IPS DF 6.9 (cell line): ENCODE results near the gene C10orf71.

Experiments used
- DNase-seq: peaks from one replicate; pipeline ENCODE4 v3.0.0-alpha.2; 2013; ENCODE audit warnings: low read depth, low spot score
- H3K27ac ChIP-seq: one replicate; pipeline ENCODE4 v1.5.1; 2013; ENCODE audit warnings: low read length, control low read depth
- H3K27me3 ChIP-seq: 2 replicates; pipeline ENCODE4 v1.6.1; 2013; ENCODE audit warnings: mild to moderate bottlenecking, low read length; ENCODE audit not compliant: control insufficient read depth, insufficient read depth
- H3K36me3 ChIP-seq: 2 replicates; pipeline ENCODE4 v1.6.1; 2013; ENCODE audit warnings: low read length; ENCODE audit not compliant: control insufficient read depth, insufficient read depth
- H3K4me1 ChIP-seq: 2 replicates; pipeline ENCODE4 v1.6.1; 2013; ENCODE audit warnings: low read length; ENCODE audit not compliant: control insufficient read depth, insufficient read depth
- H3K4me3 ChIP-seq: 2 replicates; pipeline ENCODE4 v1.5.1; 2013; ENCODE audit warnings: mild to moderate bottlenecking, low read length
- H3K9me3 ChIP-seq: 2 replicates; pipeline ENCODE4 v1.6.1; 2013; ENCODE audit warnings: low read length, inconsistent platforms; ENCODE audit not compliant: control insufficient read depth, insufficient read depth
- WGBS: extraction: QIAGEN DNeasy Blood & Tissue Kit; methylation state at CpG from one replicate; pipeline ENCODE4 v1.1.7; 2013; ENCODE audit warnings: mixed read lengths, missing lambda C conversion rate; ENCODE audit not compliant: insufficient read length, insufficient coverage; 5-methylcytosine and 5-hydroxymethylcytosine counted together

Gene C10orf71

DNA sequence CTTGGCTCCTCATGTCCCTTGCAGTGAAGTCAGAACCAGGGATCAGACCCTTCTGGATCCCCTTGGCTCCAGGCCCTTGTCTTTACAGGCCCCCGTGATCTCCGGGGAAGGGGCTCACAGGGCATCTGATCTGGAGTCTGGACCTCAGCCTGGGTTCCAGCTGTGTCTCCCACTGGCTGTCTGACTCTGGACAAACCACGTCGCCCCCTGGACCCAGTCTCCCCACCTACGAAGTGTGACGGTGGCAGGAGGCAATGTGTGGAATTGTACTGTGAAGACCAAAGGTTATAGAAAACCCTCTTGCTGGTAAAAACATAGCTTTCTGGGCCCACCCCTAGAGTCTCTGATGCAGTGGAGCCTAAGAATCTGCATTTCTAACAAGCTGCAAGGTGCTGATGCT lies 15.5 kb upstream of the C10orf71 start:
- no peaks in the 10 kb centered on the region for H3K9me3 ChIP-seq
- H3K27me3 ChIP-seq: no peaks in the 10 kb centered on the region
- H3K4me1 ChIP-seq: no peaks in the 10 kb centered on the region
- WGBS: no CpG with 5 or more reads among the region's 6 CpGs
- no peak for DNase-seq
- H3K27ac ChIP-seq: no peak overlapping the region
- no peaks in the 10 kb centered on the region for H3K36me3 ChIP-seq
- no peak overlapping the region for H3K4me3 ChIP-seq

DNA sequence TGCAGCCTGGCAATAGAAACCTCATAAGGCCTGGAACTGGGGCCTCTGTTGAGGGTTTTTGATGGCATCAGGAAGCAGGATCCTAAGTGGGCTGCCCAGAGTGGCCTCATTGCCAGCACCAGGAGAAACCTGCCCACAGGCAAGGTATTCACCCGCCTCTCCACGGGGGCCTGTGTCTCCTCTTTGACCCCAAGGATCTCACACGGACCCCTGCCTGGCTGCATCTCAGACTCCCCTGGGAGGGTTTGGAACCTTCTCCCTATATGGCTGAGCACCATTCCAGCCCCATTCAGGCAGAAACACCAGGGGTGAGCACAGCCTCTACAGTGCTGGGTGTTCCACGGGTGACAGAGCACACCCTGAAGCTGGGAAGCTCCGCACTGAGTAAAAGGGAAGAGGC lies 14.6 kb upstream of the C10orf71 start:
- Histone ChIP-seq H3K36me3 (no peaks in the 10 kb centered on the region), H3K27ac (no peak overlapping the region), H3K9me3 (no peaks in the 10 kb centered on the region), H3K4me1 (no peaks in the 10 kb centered on the region), H3K27me3 (no peaks in the 10 kb centered on the region), H3K4me3 (no peak overlapping the region)
- DNase-seq: no peak
- WGBS: no CpG with 5 or more reads among the region's 5 CpGs

DNA sequence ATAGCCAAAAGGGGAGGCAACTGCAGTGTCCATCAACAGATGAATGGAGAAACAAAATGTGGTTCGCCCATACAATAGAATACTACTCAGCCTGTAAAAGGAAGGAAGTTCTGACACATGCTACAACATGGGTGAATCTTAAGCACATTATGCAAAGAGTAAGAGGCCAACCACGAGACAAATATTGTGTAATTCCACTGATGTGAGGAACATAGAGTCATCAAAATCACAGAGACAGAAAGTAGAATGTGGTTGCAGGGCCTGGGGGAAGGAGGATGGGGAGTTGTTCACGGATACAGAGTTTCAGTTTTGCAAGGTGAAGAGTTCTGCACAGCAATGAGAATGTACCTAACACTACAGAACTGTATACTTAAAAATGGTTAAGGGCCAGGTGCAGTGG lies 13.7 kb upstream of the C10orf71 start:
- no peaks in the 10 kb centered on the region for H3K36me3 ChIP-seq
- no CpG with 5 or more reads among the region's 3 CpGs for WGBS
- H3K27ac ChIP-seq: no peak overlapping the region
- H3K9me3 ChIP-seq: no peaks in the 10 kb centered on the region
- H3K4me1 ChIP-seq: no peaks in the 10 kb centered on the region
- DNase-seq: no peak
- H3K27me3 ChIP-seq: no peaks in the 10 kb centered on the region
- H3K4me3 ChIP-seq: no peak overlapping the region

DNA sequence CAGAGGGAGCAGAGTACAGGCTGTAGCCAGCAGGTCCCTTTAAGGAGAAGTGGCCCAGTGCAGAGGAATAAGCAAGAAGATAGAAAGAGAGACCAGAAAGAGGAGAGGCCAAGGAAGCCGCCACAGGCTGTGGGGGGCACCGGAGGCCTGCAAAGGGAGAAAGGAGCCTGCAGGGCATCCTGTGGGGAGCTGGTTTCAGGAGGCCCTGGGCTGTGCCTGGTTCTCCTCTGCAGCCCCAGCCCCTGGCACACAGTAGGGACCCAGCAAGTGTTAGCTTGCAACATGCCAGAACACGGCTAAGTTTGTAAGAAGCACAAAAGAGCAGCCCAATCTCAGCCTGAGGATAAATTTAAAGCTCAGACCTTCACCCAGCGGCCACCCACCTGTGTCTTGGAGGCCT lies 12.3 kb upstream of the C10orf71 start:
- Histone ChIP-seq H3K4me1 (no peaks in the 10 kb centered on the region), H3K9me3 (no peaks in the 10 kb centered on the region), H3K4me3 (no peak overlapping the region), H3K27me3 (no peaks in the 10 kb centered on the region), H3K36me3 (no peaks in the 10 kb centered on the region), H3K27ac (no peak overlapping the region)
- WGBS: no CpG with 5 or more reads among the region's 4 CpGs
- DNase-seq: no peak

DNA sequence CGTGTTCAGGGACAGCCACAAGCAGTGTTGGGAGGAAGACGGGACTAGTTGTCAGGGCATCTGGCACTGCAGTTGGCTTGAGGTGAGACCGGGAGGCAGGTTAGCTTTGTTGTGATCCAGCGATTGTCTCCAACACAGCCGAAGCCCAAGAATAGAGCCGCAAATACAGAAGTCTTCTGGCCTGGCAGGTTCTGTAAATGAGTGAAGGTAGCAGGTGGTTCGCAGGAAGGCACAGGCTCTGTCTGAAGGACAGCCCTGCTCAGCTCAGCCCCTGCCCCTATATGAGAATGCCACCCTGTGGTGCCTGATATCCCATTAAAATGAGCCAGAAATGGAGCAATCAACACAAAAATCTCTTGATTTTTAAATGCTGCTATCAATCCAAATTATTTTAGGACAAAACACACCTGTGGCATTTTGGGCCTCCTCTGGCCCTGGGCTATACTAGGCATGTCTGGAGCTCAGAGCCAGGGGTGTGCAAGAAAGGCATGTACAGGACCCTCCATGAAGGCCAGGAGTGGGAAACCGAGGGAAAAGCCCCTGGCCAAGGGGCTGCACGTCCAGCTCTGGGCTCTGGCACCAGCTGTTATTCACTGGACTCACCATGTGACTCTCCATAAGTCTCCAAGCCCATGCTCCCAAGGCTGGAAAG lies 11.2 kb upstream of the C10orf71 start:
- Histone ChIP-seq H3K27ac (no peak overlapping the region), H3K9me3 (no peaks in the 10 kb centered on the region), H3K4me3 (no peak overlapping the region), H3K36me3 (no peaks in the 10 kb centered on the region), H3K27me3 (no peaks in the 10 kb centered on the region), H3K4me1 (no peaks in the 10 kb centered on the region)
- WGBS: no CpG with 5 or more reads among the region's 9 CpGs
- DNase-seq: no peak

DNA sequence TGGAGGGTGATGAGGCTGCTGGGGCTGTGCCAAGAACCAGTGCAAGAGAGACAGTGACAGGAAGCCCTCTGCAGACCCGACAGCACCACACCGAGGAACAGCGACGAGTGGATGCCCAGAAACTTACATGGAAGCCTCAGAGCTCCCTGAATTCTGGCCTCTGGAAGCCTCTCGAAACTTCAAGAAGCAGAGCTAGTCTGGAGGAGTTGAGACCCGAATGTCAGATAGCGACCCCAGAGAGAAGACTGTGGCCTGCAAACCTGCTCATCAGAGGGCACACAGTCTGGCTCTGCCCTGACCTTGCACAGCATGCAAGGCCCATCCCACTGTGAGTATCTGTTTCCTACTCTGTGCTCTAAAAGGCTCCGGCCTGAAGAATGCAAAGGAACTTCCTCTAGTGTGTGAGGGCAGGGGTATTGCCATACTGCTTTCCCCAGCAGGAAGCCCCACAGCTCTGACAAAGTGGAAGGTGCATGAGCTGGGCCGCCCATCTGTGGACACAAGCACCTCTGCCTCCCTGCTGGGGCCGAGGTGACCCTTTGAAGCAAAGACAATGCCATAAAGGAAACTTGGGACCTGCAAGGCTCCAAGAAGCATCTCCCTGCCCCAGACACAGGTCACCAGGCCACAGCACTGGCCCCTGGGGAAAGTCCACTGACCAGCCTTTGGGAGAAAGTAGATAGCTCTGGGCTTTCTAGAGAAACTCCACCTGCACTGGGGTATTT lies 10.5 kb upstream of the C10orf71 start:
- Histone ChIP-seq H3K27me3 (no peaks in the 10 kb centered on the region), H3K4me3 (no peak overlapping the region), H3K36me3 (no peaks in the 10 kb centered on the region), H3K9me3 (no peaks in the 10 kb centered on the region), H3K4me1 (no peaks in the 10 kb centered on the region), H3K27ac (no peak overlapping the region)
- no CpG with 5 or more reads among the region's 10 CpGs for WGBS
- DNase-seq: no peak

DNA sequence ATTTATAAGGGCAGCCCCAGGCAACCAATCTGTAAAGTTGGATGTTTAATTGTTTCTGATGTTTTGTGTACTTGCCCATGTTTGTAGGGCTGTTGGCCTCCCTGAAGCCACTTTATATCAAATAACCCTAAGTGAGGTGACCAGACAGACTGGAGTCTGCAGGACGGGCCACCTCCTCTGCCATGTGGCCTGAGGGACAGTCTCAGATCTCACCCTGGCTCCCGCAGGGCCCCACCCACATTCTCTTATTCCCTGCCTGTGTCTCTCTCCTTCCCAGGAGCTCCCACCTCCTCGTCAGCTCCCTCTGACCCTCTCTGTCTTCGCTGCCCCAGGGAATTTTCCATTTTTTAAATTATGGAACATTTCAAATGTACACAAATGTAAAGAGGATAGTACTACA lies 9.5 kb upstream of the C10orf71 start:
- Histone ChIP-seq H3K4me3 (no peak overlapping the region), H3K27me3 (no peaks in the 10 kb centered on the region), H3K27ac (no peak overlapping the region), H3K4me1 (no peaks in the 10 kb centered on the region), H3K9me3 (no peaks in the 10 kb centered on the region), H3K36me3 (no peaks in the 10 kb centered on the region)
- WGBS: no CpG with 5 or more reads among the region's 4 CpGs
- DNase-seq: no peak

DNA sequence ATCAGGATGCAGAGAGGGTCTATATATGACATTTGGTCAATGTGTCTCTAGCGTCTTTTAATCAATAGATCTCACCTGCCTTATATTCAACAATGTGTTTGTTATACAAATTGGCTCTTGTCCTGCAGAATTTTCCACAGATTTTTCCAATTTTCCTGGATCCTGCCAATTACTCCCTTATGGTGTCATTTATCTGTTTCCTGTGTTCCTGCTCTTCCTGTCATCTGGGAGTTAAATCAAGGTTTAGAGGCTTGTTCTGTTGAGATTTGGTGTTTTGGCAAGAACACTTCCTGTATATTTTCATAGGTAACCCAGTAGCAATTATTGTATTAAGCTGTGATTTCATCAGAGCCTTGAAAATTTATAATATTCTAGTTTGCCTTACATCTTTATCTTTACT lies 8.8 kb upstream of the C10orf71 start:
- H3K27ac ChIP-seq: no peak overlapping the region
- DNase-seq: no peak
- no peaks in the 10 kb centered on the region for H3K36me3 ChIP-seq
- WGBS: no CpG with 5 or more reads among the region's 1 CpG
- no peaks in the 10 kb centered on the region for H3K4me1 ChIP-seq
- H3K27me3 ChIP-seq: no peaks in the 10 kb centered on the region
- H3K4me3 ChIP-seq: no peak overlapping the region
- H3K9me3 ChIP-seq: no peaks in the 10 kb centered on the region

DNA sequence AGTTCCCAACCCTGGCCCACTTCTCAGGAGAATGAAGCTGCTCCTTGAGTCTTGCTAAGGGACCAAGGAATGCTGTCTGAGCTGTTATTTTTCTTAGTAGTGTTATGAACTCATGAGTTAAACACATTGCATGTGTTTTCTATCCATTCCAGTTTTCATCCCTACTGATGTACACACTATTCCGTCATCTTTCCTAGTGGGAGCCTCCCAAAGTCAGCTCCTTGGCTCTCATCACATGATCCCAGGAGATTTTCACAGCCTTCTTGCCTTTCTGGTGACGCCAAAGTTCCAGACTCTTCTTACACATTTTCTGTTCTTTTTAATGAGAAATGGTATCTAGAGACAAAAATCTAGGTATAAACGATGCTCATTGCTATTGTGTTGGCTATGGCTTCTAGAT lies 8.4 kb upstream of the C10orf71 start:
- no peak for DNase-seq
- WGBS: no CpG with 5 or more reads among the region's 3 CpGs
- no peaks in the 10 kb centered on the region for H3K27me3 ChIP-seq

DNA sequence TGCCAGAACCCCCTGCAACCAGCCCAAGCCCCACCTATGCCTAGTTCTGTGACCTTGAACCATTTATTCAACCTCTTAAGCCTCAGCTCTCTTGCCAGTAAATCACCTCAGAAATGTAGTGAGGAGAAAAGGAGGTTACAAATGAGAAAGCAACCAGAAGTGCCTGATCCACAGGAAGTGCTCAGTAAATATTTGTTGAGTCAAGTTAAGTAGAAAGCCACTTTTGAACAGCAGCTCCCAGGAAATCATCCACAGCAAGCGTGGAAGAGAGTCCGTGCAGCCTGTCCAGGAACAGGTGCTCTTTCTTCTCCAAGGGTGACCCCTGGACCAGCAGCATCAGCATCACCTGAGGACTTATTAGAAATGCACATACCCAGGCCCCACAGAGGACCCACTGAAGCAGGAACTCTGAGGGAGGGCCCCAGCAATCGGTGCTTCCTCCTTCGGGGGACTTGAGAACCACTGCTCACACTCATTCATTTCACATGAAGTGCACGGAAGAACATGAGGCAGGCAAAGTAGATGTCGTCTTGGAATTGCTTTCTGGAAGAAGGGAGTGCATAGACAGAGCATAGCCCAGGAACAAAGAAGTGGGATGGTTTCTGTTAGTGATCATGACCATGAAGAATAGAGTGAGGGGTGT lies 6.3 kb upstream of the C10orf71 start:
- Histone ChIP-seq H3K27ac (no peak overlapping the region), H3K9me3 (no peaks in the 10 kb centered on the region), H3K4me1 (no peaks in the 10 kb centered on the region), H3K36me3 (no peaks in the 10 kb centered on the region), H3K27me3 (no peaks in the 10 kb centered on the region), H3K4me3 (no peak overlapping the region)
- no CpG with 5 or more reads among the region's 6 CpGs for WGBS
- no peak for DNase-seq

More for the DNA sequence above, 8.4 kb upstream of the C10orf71 start:
- H3K36me3 ChIP-seq: no peaks in the 10 kb centered on the region
- no peak overlapping the region for H3K27ac ChIP-seq
- H3K9me3 ChIP-seq: no peaks in the 10 kb centered on the region
- no peak overlapping the region for H3K4me3 ChIP-seq
- H3K4me1 ChIP-seq: no peaks in the 10 kb centered on the region
